ENCODE results near the gene SYTL4.

Gene SYTL4

GRCh38 chrX:100643956-100644860 is 87.7 kb downstream of the SYTL4 start, which contains the start of gene SRPX2:
TSS of gene SRPX2 (plus strand) at chrX:100644199. CDS start at chrX:100646323, 2,124 bp downstream.
- H3K9me2 ChIP-seq (replicated peaks; ENCODE audit: low read depth, low read length), result no peaks in the 10 kb centered on the region
- H3K4me1 ChIP-seq (ENCODE audit: insufficient read depth, low read length, poor library complexity, severe bottlenecking), result no peaks in the 10 kb centered on the region
- no peaks in the 10 kb centered on the region for H4K20me1 ChIP-seq (ENCODE audit: insufficient read depth, low read length, poor library complexity, severe bottlenecking)
- TF ChIP-seq EZH2phosphoT487 (IDR thresholded peaks at IDR 0.05; ENCODE audit: borderline replicate concordance) (no peak), CTCF (conservative IDR thresholded peaks at IDR 0.05; ENCODE audit: low read length) (no peak)
- H2AFZ ChIP-seq (ENCODE audit: low read length), result no peak within 1 kb of the TSS
- H3F3A ChIP-seq (ENCODE audit: low read depth), result no peaks in the 10 kb centered on the region
- H3K36me3 ChIP-seq (ENCODE audit: insufficient read depth, low read length), result no peaks in the 10 kb centered on the region
- H3K27me3 ChIP-seq (ENCODE audit: insufficient read depth, low read length, poor library complexity, severe bottlenecking), result no peaks in the 10 kb centered on the region
- no peaks in the 10 kb centered on the region for H3K9me3 ChIP-seq (ENCODE audit: insufficient read depth, low read depth, low read length)
- no peak within 1 kb of the TSS for H3K4me2 ChIP-seq (ENCODE audit: low read depth, low read length, poor library complexity, severe bottlenecking)
- H3K4me3 ChIP-seq (ENCODE audit: low read length, poor library complexity, severe bottlenecking), result no peak within 1 kb of the TSS
- H3K79me2 ChIP-seq (ENCODE audit: insufficient read depth, low read length), result no peaks in the 10 kb centered on the region
- H3K9ac ChIP-seq (ENCODE audit: low read depth, low read length, poor library complexity, severe bottlenecking), result no peak within 1 kb of the TSS

GRCh38 chrX:100643212-100643611 is 88.7 kb downstream of the SYTL4 start:
- Histone ChIP-seq H3K36me3 (ENCODE audit: insufficient read depth, low read length) (no peaks in the 10 kb centered on the region), H3K9ac (ENCODE audit: low read depth, low read length, poor library complexity, severe bottlenecking) (no peak overlapping the region), H3F3A (ENCODE audit: low read depth) (no peaks in the 10 kb centered on the region), H4K20me1 (ENCODE audit: insufficient read depth, low read length, poor library complexity, severe bottlenecking) (no peaks in the 10 kb centered on the region), H3K4me3 (ENCODE audit: low read length, poor library complexity, severe bottlenecking) (no peak overlapping the region), H3K4me1 (ENCODE audit: insufficient read depth, low read length, poor library complexity, severe bottlenecking) (no peaks in the 10 kb centered on the region), H2AFZ (ENCODE audit: low read length) (no peak overlapping the region), H3K79me2 (ENCODE audit: insufficient read depth, low read length) (no peaks in the 10 kb centered on the region), H3K9me3 (ENCODE audit: insufficient read depth, low read depth, low read length) (no peaks in the 10 kb centered on the region), H3K27me3 (ENCODE audit: insufficient read depth, low read length, poor library complexity, severe bottlenecking) (no peaks in the 10 kb centered on the region), H3K4me2 (ENCODE audit: low read depth, low read length, poor library complexity, severe bottlenecking) (no peak overlapping the region), H3K9me2 (replicated peaks; ENCODE audit: low read depth, low read length) (no peaks in the 10 kb centered on the region)
- TF ChIP-seq EZH2phosphoT487 (IDR thresholded peaks at IDR 0.05; ENCODE audit: borderline replicate concordance), result no peak
- no peak for TF ChIP-seq CTCF (conservative IDR thresholded peaks at IDR 0.05; ENCODE audit: low read length)

GRCh38 chrX:100642290-100642689 is 89.6 kb downstream of the SYTL4 start:
- Histone ChIP-seq H3F3A (ENCODE audit: low read depth) (no peaks in the 10 kb centered on the region), H3K27me3 (ENCODE audit: insufficient read depth, low read length, poor library complexity, severe bottlenecking) (no peaks in the 10 kb centered on the region), H3K4me1 (ENCODE audit: insufficient read depth, low read length, poor library complexity, severe bottlenecking) (no peaks in the 10 kb centered on the region), H3K79me2 (ENCODE audit: insufficient read depth, low read length) (no peaks in the 10 kb centered on the region), H3K36me3 (ENCODE audit: insufficient read depth, low read length) (no peaks in the 10 kb centered on the region), H3K9ac (ENCODE audit: low read depth, low read length, poor library complexity, severe bottlenecking) (no peak overlapping the region), H2AFZ (ENCODE audit: low read length) (no peak overlapping the region), H3K9me3 (ENCODE audit: insufficient read depth, low read depth, low read length) (no peaks in the 10 kb centered on the region), H4K20me1 (ENCODE audit: insufficient read depth, low read length, poor library complexity, severe bottlenecking) (no peaks in the 10 kb centered on the region), H3K9me2 (replicated peaks; ENCODE audit: low read depth, low read length) (no peaks in the 10 kb centered on the region), H3K4me2 (ENCODE audit: low read depth, low read length, poor library complexity, severe bottlenecking) (no peak overlapping the region), H3K4me3 (ENCODE audit: low read length, poor library complexity, severe bottlenecking) (no peak overlapping the region)
- TF ChIP-seq CTCF (conservative IDR thresholded peaks at IDR 0.05; ENCODE audit: low read length) (no peak), EZH2phosphoT487 (IDR thresholded peaks at IDR 0.05; ENCODE audit: borderline replicate concordance) (no peak)
